ENCODE results near the gene TNFRSF18.

TNFRSF18 gene

GRCh38 chr1:1202831-1203560 lies 3.4 kb downstream of the TNFRSF18 start:
- Histone ChIP-seq H3K18ac (ENCODE audit: low read depth in 1 of 2, low read length in 2 of 2) (no peak overlapping the region), H3K36me3 (ENCODE audit: control insufficient read depth in 1 of 2, insufficient read depth in 2 of 2, low read depth in 1 of 2, low read length in 2 of 2) (no peaks in the 10 kb centered on the region), H3K9ac (ENCODE audit: low read length) (no peak overlapping the region), H4K8ac (ENCODE audit: low read length) (no peak overlapping the region), H2AFZ (ENCODE audit: low read depth, low read length) (no peak overlapping the region), H2BK12ac (ENCODE audit: low read length in 2 of 2) (no peak overlapping the region), H3K79me1 (replicated peaks; ENCODE audit: low read length, poor library complexity, severe bottlenecking) (no peaks in the 10 kb centered on the region), H2BK5ac (ENCODE audit: low read depth, low read length, poor library complexity, severe bottlenecking) (no peak overlapping the region), H3K4ac (ENCODE audit: low read depth in 1 of 2, low read length in 2 of 2) (no peak overlapping the region), H3K4me2 (ENCODE audit: low read length, poor library complexity, severe bottlenecking) (no peak overlapping the region), H2BK120ac (ENCODE audit: low read depth, low read length) (no peak overlapping the region), H3K27me3 (ENCODE audit: control insufficient read depth in 1 of 2, insufficient read depth in 1 of 2, low read length in 2 of 2) (peaks cover 0 to 71% of the 10 kb centered on the region in 2 experiments), H3K4me1 (ENCODE audit: control insufficient read depth, insufficient read depth, low read depth, low read length) (peaks cover 68% of the 10 kb centered on the region), H3K4me3 (ENCODE audit: insufficient read depth in 1 of 2, low read depth in 1 of 2, low read length in 2 of 2) (no peak overlapping the region), H3K23ac (ENCODE audit: low read length in 2 of 2) (peak overlapping the region in 1 of 2 experiments; percentile 84), H4K91ac (ENCODE audit: low read length) (no peak overlapping the region), H3K27ac (ENCODE audit: low read length, poor library complexity, severe bottlenecking) (no peak overlapping the region), H2BK15ac (ENCODE audit: low read depth, poor library complexity, severe bottlenecking) (no peak overlapping the region), H3K14ac (ENCODE audit: low read length in 2 of 2) (no peak overlapping the region), H2AK5ac (ENCODE audit: low read length, severe bottlenecking) (no peak overlapping the region), H3K9me3 (ENCODE audit: control insufficient read depth, low read length) (no peaks in the 10 kb centered on the region)
- 81% methylated on average over 27 of the region's 27 CpGs for WGBS
- no peak for DNase-seq

DNA sequence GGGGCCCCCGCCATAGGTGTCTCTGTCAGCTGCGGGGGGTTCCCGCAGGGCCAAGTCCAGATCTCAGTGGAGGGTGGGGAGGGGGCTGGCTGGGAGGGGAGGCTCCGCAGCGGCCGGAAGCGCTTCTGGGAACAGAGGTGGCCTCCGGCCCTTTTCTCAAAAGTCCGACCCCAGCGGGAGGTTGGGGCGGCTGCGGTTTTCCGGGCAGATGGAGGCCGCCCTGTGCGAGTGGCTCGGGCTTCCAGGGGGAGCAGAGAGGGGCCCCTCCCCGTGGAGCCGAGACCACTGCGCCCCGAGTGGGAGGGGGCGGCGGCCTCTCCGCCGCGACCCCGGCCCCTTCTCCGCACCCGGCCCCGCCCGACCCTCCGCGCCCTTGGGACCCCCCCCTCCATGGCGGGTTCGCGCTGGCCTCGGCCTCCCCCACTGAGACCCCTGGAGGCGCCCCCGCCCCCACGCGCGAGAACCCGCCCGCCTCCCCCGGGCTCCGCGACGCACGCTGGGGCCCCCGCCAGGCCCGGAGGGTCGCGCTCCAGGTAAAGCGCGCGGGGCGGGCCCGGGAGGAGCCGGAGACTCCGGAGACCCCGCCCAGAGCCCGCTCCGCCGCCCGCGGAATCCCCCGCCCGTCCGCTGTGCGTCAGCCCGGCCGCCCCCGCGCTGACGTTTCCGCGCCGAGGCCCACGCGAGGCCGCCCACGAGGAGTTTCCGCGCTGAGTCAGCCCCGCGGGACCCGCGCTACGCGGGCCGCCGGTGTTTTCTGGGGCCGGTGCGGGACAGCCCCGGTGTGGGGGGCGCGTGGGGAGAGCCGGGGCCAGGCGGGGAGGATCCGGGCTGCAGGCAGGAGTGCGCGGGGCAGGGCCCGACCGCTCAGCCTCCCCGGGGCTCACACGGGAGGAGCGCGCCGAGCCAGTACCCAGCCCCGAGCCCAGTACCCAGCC lies 5.2 kb downstream of the TNFRSF18 start:
- peak overlapping the region; percentile 93 for H3K4me2 ChIP-seq (ENCODE audit: low read length, poor library complexity, severe bottlenecking)
- H3K4ac ChIP-seq (ENCODE audit: low read depth in 1 of 2, low read length in 2 of 2), result no peak overlapping the region
- H4K8ac ChIP-seq (ENCODE audit: low read length), result peak overlapping the region; percentile 62
- H3K27ac ChIP-seq (ENCODE audit: low read length, poor library complexity, severe bottlenecking), result no peak overlapping the region
- peak overlapping the region; percentile 89 for H2BK15ac ChIP-seq (ENCODE audit: low read depth, poor library complexity, severe bottlenecking)
- no peak overlapping the region for H2AK5ac ChIP-seq (ENCODE audit: low read length, severe bottlenecking)
- H3K79me1 ChIP-seq (replicated peaks; ENCODE audit: low read length, poor library complexity, severe bottlenecking), result no peaks in the 10 kb centered on the region
- peaks cover 0 to 56% of the 10 kb centered on the region in 2 experiments for H3K27me3 ChIP-seq (ENCODE audit: control insufficient read depth in 1 of 2, insufficient read depth in 1 of 2, low read length in 2 of 2)
- H2BK120ac ChIP-seq (ENCODE audit: low read depth, low read length), result peak overlapping the region; percentile 38
- H2AFZ ChIP-seq (ENCODE audit: low read depth, low read length), result peak overlapping the region; percentile 56
- peak overlapping the region; percentile 28 to 76 for H3K18ac ChIP-seq (ENCODE audit: low read depth in 1 of 2, low read length in 2 of 2)
- H3K4me1 ChIP-seq (ENCODE audit: control insufficient read depth, insufficient read depth, low read depth, low read length), result peaks cover 56% of the 10 kb centered on the region
- H3K23ac ChIP-seq (ENCODE audit: low read length in 2 of 2), result no peak overlapping the region
- no peak overlapping the region for H3K9ac ChIP-seq (ENCODE audit: low read length)
- 16% methylated on average over 8 of the region's 109 CpGs for WGBS
- peak; percentile 51 for DNase-seq
- peak overlapping the region in 1 of 2 experiments; percentile 49 for H3K4me3 ChIP-seq (ENCODE audit: insufficient read depth in 1 of 2, low read depth in 1 of 2, low read length in 2 of 2)
- H3K36me3 ChIP-seq (ENCODE audit: control insufficient read depth in 1 of 2, insufficient read depth in 2 of 2, low read depth in 1 of 2, low read length in 2 of 2), result no peaks in the 10 kb centered on the region
- H3K9me3 ChIP-seq (ENCODE audit: control insufficient read depth, low read length), result no peaks in the 10 kb centered on the region
- no peak overlapping the region for H2BK5ac ChIP-seq (ENCODE audit: low read depth, low read length, poor library complexity, severe bottlenecking)
- no peak overlapping the region for H2BK12ac ChIP-seq (ENCODE audit: low read length in 2 of 2)
- no peak overlapping the region for H3K14ac ChIP-seq (ENCODE audit: low read length in 2 of 2)
- H4K91ac ChIP-seq (ENCODE audit: low read length), result no peak overlapping the region

- Histone ChIP-seq H3K4ac (ENCODE audit: low read depth in 1 of 2, low read length in 2 of 2) (no peak overlapping the region), H4K91ac (ENCODE audit: low read length) (no peak overlapping the region), H3K36me3 (ENCODE audit: control insufficient read depth in 1 of 2, insufficient read depth in 2 of 2, low read depth in 1 of 2, low read length in 2 of 2) (no peaks in the 10 kb centered on the region), H2AFZ (ENCODE audit: low read depth, low read length) (no peak overlapping the region), H2BK12ac (ENCODE audit: low read length in 2 of 2) (no peak overlapping the region), H3K23ac (ENCODE audit: low read length in 2 of 2) (no peak overlapping the region), H4K8ac (ENCODE audit: low read length) (no peak overlapping the region), H2BK120ac (ENCODE audit: low read depth, low read length) (no peak overlapping the region), H2BK5ac (ENCODE audit: low read depth, low read length, poor library complexity, severe bottlenecking) (no peak overlapping the region), H3K27ac (ENCODE audit: low read length, poor library complexity, severe bottlenecking) (no peak overlapping the region), H2BK15ac (ENCODE audit: low read depth, poor library complexity, severe bottlenecking) (no peak overlapping the region), H3K9me3 (ENCODE audit: control insufficient read depth, low read length) (no peaks in the 10 kb centered on the region), H3K27me3 (ENCODE audit: control insufficient read depth in 1 of 2, insufficient read depth in 1 of 2, low read length in 2 of 2) (peaks cover 0 to 47% of the 10 kb centered on the region in 2 experiments), H3K79me1 (replicated peaks; ENCODE audit: low read length, poor library complexity, severe bottlenecking) (no peaks in the 10 kb centered on the region), H3K4me1 (ENCODE audit: control insufficient read depth, insufficient read depth, low read depth, low read length) (peaks cover 46% of the 10 kb centered on the region), H3K9ac (ENCODE audit: low read length) (no peak overlapping the region), H3K18ac (ENCODE audit: low read depth in 1 of 2, low read length in 2 of 2) (no peak overlapping the region), H3K4me3 (ENCODE audit: insufficient read depth in 1 of 2, low read depth in 1 of 2, low read length in 2 of 2) (no peak overlapping the region), H3K4me2 (ENCODE audit: low read length, poor library complexity, severe bottlenecking) (no peak overlapping the region), H3K14ac (ENCODE audit: low read length in 2 of 2) (no peak overlapping the region), H2AK5ac (ENCODE audit: low read length, severe bottlenecking) (no peak overlapping the region)
- 88% methylated on average over 30 of the region's 31 CpGs for WGBS
- no peak for DNase-seq
Measured at GRCh38 chr1:1199961-1200875, 6.2 kb downstream of the TNFRSF18 start.
